Measurements from ENCODE around the gene TMEM212.

The TMEM212 gene

DNA sequence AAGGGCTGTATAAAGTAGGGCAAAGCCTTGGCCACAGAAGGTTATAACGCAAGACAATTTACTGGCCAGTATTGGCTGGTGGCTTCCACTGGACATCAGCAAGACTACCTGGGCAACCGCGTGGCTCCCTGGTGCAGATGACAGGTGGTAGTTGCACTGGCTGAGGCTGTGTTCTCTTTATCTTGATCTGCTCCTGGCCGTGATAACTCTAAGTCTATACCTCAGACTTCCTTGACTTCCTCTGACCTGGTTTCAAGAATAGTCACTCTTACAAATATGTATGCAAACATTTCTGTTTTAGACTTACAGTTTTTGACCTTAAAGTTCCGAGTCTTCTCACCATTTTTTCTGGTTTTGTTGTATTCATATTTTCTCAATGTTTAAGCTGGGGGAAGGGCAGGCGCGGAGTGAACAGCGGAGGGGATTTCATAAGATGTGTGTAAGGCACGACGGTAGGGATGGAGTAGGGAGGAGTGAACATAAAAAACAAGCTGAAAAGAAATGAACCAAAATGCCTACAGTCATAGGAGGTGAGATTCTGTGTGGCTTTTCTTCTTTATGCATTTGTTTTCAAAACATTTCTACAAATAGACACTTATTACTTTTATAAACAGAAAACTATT, 15.2 kb upstream of the TMEM212 start:
- TF ChIP-seq, protein P1, sequence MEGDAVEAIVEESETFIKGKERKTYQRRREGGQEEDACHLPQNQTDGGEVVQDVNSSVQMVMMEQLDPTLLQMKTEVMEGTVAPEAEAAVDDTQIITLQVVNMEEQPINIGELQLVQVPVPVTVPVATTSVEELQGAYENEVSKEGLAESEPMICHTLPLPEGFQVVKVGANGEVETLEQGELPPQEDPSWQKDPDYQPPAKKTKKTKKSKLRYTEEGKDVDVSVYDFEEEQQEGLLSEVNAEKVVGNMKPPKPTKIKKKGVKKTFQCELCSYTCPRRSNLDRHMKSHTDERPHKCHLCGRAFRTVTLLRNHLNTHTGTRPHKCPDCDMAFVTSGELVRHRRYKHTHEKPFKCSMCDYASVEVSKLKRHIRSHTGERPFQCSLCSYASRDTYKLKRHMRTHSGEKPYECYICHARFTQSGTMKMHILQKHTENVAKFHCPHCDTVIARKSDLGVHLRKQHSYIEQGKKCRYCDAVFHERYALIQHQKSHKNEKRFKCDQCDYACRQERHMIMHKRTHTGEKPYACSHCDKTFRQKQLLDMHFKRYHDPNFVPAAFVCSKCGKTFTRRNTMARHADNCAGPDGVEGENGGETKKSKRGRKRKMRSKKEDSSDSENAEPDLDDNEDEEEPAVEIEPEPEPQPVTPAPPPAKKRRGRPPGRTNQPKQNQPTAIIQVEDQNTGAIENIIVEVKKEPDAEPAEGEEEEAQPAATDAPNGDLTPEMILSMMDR (IDR thresholded peaks at IDR 0.05; ENCODE audit: low read depth, low read length): no peak
- DNase-seq (ENCODE audit: low read depth in 2 of 2): no peak
- H3K4me3 ChIP-seq (replicated peaks in 1 of 2; ENCODE audit: low read depth in 2 of 2, low read length in 2 of 2): no peak overlapping the region

DNA sequence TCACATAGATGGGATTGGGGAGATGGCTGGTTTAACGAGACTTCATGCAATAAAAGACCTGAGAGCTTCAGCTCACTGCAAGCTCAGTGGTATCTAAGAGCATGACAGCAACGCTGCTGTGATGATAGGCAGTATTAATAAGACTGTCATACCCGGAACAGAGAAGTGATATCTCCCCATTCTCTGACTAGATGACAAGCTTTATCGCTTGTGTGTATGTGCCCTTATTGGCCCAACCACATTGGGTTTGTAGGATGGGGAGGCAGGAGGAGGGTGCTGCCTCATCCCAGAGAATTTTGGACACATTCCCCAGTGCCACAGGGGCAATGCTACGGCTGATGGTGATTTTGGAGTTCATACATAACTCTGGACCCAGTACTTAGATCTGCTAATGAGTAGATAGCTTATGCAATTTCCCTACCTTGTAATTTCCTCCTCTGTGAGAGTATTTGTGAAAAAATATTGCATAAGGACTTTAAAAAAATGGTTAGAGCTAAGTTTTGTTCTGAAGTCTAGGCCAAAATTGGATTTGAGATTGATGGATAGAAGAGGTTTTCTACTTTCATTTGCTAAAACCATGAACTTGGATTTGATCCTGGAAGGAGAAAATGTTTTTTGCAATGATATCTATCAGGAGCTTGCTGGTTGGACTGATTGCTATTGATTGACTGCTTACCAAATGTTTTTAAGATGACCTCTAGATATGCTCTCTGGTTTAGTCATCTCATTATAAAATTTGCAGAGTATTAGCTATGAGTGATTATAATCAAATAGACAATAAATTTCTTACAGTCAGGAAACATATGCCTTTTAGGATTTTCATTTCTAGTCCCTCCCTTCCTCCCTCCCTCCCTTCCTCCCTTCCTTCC, 14.0 kb upstream of the TMEM212 start:
- TF ChIP-seq, protein P1 (IDR thresholded peaks at IDR 0.05; ENCODE audit: low read depth, low read length): no peak
- no peak overlapping the region for H3K4me3 ChIP-seq (replicated peaks in 1 of 2; ENCODE audit: low read depth in 2 of 2, low read length in 2 of 2)
- DNase-seq (ENCODE audit: low read depth in 2 of 2): peak; percentile 53 to 61

DNA sequence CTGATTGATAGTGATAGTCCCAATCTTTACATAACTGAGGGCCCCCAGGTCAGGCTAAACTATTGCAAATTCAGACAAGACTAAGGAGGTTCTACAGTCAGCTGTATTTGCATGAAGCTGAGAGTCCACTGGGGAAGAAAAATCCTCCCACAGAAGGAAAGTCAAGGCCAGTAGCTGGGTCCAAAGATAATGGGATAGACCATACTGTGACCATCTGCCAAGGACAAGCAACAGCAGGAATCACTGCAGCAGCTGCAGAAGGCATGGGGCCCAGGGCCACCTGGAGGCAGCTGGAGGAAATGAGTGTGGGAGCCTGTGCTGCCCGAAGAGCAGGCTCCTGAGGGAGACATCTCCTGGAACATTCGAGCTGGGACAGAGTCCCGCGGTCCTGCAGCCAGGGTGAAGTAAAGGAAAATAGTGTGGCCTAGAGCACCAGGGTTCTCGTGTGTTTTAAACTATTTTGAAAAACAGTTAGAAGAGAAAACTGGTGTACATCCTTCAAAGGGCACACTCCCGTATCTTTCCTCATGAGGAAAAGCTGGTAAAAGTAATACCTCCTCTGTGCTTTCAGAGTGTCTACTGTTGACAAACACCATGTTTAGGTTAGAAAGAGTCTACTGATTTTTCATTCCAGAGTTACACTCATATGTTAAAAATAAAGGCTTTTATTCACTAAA, 13.2 kb upstream of the TMEM212 start:
- TF ChIP-seq, protein P1 (IDR thresholded peaks at IDR 0.05; ENCODE audit: low read depth, low read length): peak; percentile 87
- H3K4me3 ChIP-seq (replicated peaks in 1 of 2; ENCODE audit: low read depth in 2 of 2, low read length in 2 of 2): no peak overlapping the region
- peak; percentile 88 to 91 for DNase-seq (ENCODE audit: low read depth in 2 of 2)

DNA sequence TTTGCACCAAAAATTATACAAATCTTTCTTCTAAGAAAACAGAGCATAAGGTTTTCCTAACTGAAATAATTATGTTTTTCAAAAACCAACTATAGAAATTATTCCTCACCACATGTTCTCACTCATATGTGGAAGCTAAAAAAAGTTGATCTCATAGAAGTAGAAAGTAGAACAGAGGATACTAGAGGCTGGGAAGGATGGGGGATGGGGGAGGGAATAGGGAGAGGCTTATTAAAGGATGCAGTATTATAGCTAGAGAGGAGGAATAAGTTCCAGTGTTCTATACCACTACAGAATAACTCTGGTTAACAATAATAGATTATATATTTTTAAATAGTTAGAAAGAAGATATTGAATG, 12.7 kb upstream of the TMEM212 start:
- TF ChIP-seq, protein P1 (IDR thresholded peaks at IDR 0.05; ENCODE audit: low read depth, low read length): no peak
- no peak overlapping the region for H3K4me3 ChIP-seq (replicated peaks in 1 of 2; ENCODE audit: low read depth in 2 of 2, low read length in 2 of 2)
- no peak for DNase-seq (ENCODE audit: low read depth in 2 of 2)

DNA sequence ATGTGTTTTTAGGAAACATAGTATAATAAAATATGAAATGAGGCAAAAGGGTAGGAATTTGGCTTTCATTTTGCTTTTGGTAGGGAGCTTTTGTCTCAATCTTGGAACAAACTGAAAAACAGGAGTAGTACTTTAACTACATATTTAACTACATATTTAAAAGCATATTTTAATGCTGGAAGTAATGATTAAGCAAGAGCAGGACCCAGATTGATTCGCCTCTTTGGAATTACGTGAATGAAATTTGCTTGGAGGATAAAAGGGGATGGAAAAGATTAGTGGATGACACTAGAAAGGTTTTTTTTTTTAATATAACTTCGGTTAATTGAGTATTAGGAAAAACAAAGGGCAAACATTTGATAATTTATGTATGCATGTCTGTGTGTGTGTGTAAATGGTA, 11.2 kb upstream of the TMEM212 start:
- no peak overlapping the region for H3K4me3 ChIP-seq (replicated peaks in 1 of 2; ENCODE audit: low read depth in 2 of 2, low read length in 2 of 2)
- TF ChIP-seq, protein P1 (IDR thresholded peaks at IDR 0.05; ENCODE audit: low read depth, low read length): no peak
- DNase-seq (ENCODE audit: low read depth in 2 of 2): peak; percentile 54 to 58

DNA sequence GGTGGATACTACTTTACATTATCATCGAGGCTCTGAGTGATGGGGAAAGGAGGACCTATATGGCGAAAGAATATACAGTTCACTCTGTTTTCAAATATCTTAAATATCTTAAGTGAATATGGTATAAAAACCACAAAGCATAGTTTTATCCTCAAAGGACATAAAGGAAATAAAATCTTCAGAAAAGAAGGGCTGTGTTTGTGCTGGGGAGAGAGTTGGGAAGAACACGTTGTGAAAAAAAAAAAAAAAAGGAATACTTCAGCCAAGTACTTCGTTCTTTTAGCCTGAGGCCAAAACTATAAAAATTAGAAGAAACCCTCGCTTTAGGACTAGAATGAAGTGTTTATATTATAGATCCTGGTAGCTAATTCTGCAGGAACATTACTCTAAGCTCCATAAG, 10.2 kb upstream of the TMEM212 start:
- peak in 1 of 2 donors; percentile 26 for DNase-seq (ENCODE audit: low read depth in 2 of 2)
- TF ChIP-seq, protein P1 (IDR thresholded peaks at IDR 0.05; ENCODE audit: low read depth, low read length): no peak
- H3K4me3 ChIP-seq (replicated peaks in 1 of 2; ENCODE audit: low read depth in 2 of 2, low read length in 2 of 2): no peak overlapping the region
